HEK293 (cell line): ENCODE results near the gene OBSCN.

ENCODE experiments used
- SALL2 ChIP-seq: fragments of 450-650 bp; formaldehyde crosslinking; IDR thresholded peaks from 2 replicates; pipeline ENCODE4 v1.5.0; 2017; ENCODE audit warnings: missing biosample characterization, mild to moderate bottlenecking, missing genetic modification characterization, borderline replicate concordance
- YY1 ChIP-seq: fragments of 450-650 bp; formaldehyde crosslinking; IDR thresholded peaks from 2 replicates; pipeline ENCODE4 v1.5.1; 2018; ENCODE audit warnings: missing biosample characterization, missing genetic modification characterization
- ZNF292 ChIP-seq: fragments of 450-650 bp; formaldehyde crosslinking; IDR thresholded peaks from 2 replicates; pipeline ENCODE4 v1.5.1; 2016; ENCODE audit warnings: low read depth, missing biosample characterization, missing genetic modification characterization, borderline replicate concordance
- ZNF311 ChIP-seq: fragments of 450-650 bp; formaldehyde crosslinking; IDR thresholded peaks from 2 replicates; pipeline ENCODE4 v1.5.1; 2017; ENCODE audit warnings: missing biosample characterization, missing genetic modification characterization, borderline replicate concordance
- ZNF404 ChIP-seq: fragments of 450-650 bp; formaldehyde crosslinking; IDR thresholded peaks from 2 replicates; pipeline ENCODE4 v1.5.1; 2017; ENCODE audit warnings: missing biosample characterization, missing genetic modification characterization
- ZNF501 ChIP-seq: fragments of 450-650 bp; formaldehyde crosslinking; IDR thresholded peaks from 2 replicates; pipeline ENCODE4 v1.5.1; 2016; ENCODE audit warnings: missing biosample characterization, missing genetic modification characterization
- ZNF701 ChIP-seq: fragments of 450-650 bp; formaldehyde crosslinking; IDR thresholded peaks from 2 replicates; pipeline ENCODE4 v1.5.1; 2016; ENCODE audit warnings: missing biosample characterization, missing genetic modification characterization
- TF ChIP-seq, protein P1 (sequence below): fragments of 450-650 bp; formaldehyde crosslinking; IDR thresholded peaks from 2 replicates; pipeline ENCODE4 v1.5.1; 2016; ENCODE audit warnings: missing biosample characterization, missing genetic modification characterization
- TF ChIP-seq, protein P2 (sequence below): fragments of 450-650 bp; formaldehyde crosslinking; IDR thresholded peaks from 2 replicates; pipeline ENCODE4 v1.5.1; 2016; ENCODE audit warnings: missing biosample characterization, missing genetic modification characterization
- TF ChIP-seq, protein P3 (sequence below): fragments of 450-650 bp; formaldehyde crosslinking; optimal IDR thresholded peaks from 2 replicates; pipeline ENCODE3; 2016; ENCODE audit warnings: missing biosample characterization, mild to moderate bottlenecking, missing genetic modification characterization

DNA sequence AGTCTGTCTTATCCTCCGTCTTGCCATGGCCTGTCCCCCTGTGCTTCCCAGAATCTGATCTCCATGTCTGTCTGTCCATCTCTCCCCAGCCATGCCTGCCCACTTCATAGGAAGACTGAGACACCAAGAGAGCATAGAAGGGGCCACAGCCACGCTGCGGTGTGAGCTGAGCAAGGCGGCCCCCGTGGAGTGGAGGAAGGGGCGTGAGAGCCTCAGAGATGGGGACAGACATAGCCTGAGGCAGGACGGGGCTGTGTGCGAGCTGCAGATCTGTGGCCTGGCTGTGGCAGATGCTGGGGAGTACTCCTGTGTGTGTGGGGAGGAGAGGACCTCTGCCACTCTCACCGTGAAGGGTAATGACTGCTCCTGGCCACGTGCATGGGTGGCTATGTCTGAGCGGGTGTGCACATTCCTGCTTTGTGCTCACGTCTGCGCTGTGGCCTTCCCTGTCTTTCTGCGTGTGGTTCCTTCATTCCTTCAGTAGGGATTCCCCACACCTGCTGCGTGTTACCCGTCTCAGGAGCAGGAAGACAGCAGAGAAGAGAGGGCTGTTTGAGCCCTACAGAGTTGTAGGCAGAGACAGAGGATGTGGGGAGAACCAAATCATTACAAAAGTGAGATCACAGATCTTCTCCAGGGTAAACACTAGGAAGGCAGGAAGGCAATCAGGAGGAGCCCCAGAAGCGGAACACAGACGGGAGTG is 80.8 kb downstream of the OBSCN start:
- TF ChIP-seq, protein P1, sequence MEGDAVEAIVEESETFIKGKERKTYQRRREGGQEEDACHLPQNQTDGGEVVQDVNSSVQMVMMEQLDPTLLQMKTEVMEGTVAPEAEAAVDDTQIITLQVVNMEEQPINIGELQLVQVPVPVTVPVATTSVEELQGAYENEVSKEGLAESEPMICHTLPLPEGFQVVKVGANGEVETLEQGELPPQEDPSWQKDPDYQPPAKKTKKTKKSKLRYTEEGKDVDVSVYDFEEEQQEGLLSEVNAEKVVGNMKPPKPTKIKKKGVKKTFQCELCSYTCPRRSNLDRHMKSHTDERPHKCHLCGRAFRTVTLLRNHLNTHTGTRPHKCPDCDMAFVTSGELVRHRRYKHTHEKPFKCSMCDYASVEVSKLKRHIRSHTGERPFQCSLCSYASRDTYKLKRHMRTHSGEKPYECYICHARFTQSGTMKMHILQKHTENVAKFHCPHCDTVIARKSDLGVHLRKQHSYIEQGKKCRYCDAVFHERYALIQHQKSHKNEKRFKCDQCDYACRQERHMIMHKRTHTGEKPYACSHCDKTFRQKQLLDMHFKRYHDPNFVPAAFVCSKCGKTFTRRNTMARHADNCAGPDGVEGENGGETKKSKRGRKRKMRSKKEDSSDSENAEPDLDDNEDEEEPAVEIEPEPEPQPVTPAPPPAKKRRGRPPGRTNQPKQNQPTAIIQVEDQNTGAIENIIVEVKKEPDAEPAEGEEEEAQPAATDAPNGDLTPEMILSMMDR (tag by site-specific recombination), result no peak
- TF ChIP-seq, protein P2, sequence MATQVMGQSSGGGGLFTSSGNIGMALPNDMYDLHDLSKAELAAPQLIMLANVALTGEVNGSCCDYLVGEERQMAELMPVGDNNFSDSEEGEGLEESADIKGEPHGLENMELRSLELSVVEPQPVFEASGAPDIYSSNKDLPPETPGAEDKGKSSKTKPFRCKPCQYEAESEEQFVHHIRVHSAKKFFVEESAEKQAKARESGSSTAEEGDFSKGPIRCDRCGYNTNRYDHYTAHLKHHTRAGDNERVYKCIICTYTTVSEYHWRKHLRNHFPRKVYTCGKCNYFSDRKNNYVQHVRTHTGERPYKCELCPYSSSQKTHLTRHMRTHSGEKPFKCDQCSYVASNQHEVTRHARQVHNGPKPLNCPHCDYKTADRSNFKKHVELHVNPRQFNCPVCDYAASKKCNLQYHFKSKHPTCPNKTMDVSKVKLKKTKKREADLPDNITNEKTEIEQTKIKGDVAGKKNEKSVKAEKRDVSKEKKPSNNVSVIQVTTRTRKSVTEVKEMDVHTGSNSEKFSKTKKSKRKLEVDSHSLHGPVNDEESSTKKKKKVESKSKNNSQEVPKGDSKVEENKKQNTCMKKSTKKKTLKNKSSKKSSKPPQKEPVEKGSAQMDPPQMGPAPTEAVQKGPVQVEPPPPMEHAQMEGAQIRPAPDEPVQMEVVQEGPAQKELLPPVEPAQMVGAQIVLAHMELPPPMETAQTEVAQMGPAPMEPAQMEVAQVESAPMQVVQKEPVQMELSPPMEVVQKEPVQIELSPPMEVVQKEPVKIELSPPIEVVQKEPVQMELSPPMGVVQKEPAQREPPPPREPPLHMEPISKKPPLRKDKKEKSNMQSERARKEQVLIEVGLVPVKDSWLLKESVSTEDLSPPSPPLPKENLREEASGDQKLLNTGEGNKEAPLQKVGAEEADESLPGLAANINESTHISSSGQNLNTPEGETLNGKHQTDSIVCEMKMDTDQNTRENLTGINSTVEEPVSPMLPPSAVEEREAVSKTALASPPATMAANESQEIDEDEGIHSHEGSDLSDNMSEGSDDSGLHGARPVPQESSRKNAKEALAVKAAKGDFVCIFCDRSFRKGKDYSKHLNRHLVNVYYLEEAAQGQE (tag by site-specific recombination), result no peak
- TF ChIP-seq, protein P3, sequence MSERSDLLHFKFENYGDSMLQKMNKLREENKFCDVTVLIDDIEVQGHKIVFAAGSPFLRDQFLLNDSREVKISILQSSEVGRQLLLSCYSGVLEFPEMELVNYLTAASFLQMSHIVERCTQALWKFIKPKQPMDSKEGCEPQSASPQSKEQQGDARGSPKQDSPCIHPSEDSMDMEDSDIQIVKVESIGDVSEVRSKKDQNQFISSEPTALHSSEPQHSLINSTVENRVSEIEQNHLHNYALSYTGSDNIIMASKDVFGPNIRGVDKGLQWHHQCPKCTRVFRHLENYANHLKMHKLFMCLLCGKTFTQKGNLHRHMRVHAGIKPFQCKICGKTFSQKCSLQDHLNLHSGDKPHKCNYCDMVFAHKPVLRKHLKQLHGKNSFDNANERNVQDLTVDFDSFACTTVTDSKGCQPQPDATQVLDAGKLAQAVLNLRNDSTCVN (tag by site-specific recombination), result no peak
- TF ChIP-seq YY1 (no peak), ZNF404 (tag by site-specific recombination) (no peak), ZNF292 (tag by site-specific recombination) (no peak), ZNF501 (tag by site-specific recombination) (no peak), ZNF311 (tag by site-specific recombination) (no peak), ZNF701 (tag by site-specific recombination) (no peak), SALL2 (tag by site-specific recombination) (no peak)
